GM18498 (cell line): ENCODE results near the gene MAGED4.
"Not testable (repeated sequence)": the region's sequence is repeated elsewhere in the genome, so short reads cannot be mapped to it uniquely, and the experiment has no call there.

ENCODE experiments used
- ATAC-seq: cut with Tn5 transposase; IDR thresholded peaks from one replicate; pipeline ENCODE4 v1.9.1; 2021; ENCODE audit warnings: mild to moderate bottlenecking, moderate library complexity; ENCODE audit not compliant: unreplicated experiment

Gene MAGED4, protein sequence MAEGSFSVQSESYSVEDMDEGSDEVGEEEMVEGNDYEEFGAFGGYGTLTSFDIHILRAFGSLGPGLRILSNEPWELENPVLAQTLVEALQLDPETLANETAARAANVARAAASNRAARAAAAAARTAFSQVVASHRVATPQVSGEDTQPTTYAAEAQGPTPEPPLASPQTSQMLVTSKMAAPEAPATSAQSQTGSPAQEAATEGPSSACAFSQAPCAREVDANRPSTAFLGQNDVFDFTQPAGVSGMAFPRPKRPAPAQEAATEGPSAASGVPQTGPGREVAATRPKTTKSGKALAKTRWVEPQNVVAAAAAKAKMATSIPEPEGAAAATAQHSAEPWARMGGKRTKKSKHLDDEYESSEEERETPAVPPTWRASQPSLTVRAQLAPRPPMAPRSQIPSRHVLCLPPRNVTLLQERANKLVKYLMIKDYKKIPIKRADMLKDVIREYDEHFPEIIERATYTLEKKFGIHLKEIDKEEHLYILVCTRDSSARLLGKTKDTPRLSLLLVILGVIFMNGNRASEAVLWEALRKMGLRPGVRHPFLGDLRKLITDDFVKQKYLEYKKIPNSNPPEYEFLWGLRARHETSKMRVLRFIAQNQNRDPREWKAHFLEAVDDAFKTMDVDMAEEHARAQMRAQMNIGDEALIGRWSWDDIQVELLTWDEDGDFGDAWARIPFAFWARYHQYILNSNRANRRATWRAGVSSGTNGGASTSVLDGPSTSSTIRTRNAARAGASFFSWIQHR

GRCh38 chrX:52184440-52185077 lies at the start of gene MAGED4:
MAGED4 (plus strand) TSS chrX:52184888; CDS start chrX:52185923, 1,035 bp downstream.
- ATAC-seq = not testable (repeated sequence)

DNA sequence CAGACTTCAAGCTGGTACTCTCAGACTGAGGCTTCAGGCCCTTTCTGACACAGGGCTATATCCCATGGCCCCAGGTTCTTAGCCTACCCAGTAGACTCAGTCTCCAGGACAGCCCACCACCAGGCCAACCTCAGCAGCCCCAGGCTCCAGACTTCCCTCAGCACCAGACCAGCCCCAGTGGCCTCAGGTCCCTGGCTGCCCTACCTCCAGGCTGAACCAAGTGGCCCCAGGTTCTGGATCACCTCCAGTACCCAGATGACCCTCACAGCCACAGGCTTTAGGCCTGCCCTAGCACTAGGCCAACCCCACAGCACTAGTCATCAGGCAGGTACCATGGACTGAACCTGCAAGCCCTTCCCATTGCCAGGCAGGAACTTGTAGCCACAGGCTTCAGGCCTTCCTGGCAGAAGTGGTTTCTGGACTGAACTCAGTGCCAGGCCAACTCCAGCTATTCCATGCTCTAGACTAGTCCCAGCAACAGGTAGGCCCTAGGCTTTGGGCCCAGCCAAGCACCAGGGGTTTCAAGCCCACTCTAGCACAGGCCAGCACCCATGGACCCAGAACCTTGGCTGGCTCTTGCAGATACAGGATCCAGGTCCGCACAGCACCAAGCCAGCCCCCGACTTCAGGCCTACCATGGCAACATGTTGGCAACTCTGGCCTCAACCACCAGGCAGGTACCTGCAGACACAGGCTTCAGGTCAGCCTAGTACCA lies 45.7 kb upstream of the MAGED4 start:
- no peak for ATAC-seq

GRCh38 chrX:52139545-52139895 lies 45.2 kb upstream of the MAGED4 start:
- ATAC-seq = no peak

GRCh38 chrX:52140020-52140419 lies 44.7 kb upstream of the MAGED4 start:
- no peak for ATAC-seq

DNA sequence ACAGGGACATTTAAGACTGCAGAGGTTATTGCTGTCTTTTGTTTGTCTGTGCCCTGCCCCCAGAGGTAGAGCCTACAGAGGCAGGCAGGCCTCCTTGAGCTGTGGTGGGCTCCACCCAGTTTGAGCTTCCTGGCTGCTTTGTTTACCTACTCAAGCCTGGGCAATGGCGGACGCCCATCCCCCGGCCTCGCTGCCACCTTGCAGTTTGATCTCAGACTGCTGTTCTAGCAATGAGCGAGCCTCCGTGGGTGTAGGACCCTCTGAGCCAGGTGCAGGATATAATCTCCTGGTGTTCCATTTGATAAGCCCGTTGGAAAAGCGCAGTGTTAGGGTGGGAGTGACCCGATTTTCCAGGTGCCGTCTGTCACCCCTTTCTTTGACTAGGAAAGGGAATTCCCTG lies 34.0 kb upstream of the MAGED4 start:
- ATAC-seq = not testable (repeated sequence)

DNA sequence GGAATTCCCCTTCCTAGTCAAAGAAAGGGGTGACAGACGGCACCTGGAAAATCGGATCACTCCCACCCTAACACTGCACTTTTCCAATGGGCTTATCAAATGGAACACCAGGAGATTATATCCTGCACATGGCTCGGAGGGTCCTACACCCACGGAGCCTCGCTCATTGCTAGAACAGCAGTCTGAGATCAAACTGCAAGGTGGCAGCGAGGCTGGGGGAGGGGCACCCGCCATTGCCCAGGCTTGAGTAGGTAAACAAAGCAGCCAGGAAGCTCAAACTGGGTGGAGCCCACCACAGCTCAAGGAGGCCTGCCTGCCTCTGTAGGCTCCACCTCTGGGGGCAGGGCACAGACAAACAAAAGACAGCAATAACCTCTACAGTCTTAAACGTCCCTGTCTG lies 24.5 kb upstream of the MAGED4 start:
- ATAC-seq = not testable (repeated sequence)

DNA sequence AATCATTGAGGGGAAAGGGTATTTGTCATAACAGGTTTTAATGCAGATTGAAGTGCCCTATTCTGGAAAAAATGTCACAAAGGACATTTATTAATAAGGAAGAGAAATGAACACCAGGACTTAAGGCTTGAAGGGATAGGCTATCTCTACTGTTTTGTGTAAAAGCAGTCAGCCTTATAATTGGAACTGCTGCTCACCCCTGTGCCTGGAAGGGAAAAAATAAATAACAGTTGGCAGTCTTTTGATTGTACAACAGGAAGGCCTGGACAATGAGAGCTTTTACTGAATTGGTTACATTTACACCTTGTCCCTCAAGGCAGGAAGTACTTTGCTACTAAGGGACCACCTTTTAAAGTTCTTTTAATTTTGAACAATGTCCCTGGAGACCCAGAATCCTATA lies 17.8 kb upstream of the MAGED4 start:
- ATAC-seq = no peak

GRCh38 chrX:52171055-52171454 lies 13.6 kb upstream of the MAGED4 start:
- not testable (repeated sequence) for ATAC-seq

- ATAC-seq = not testable (repeated sequence)
Measured at GRCh38 chrX:52185078-52185453, 378 bp downstream of the MAGED4 start.

DNA sequence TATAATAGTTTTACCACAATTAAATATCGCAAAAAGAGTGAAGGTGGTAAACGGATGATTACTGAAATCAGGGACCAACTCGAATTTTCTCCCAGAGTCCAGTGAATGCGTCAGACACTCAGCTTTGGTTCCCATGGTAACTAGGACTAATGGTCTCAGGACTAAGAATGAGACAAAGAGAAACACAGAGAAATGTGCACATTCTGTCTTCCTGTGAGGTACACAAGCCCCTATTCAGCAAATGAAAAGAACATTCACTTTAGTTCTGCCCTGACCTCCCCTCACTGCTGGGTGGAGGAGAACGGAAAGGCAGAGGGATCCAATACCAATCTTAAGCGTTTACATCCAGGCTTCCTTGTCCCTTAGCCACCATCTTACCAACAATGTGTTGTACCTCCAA lies 26.7 kb downstream of the MAGED4 start:
- not testable (repeated sequence) for ATAC-seq

- ATAC-seq = no peak
Measured at GRCh38 chrX:52213276-52213675, 28.6 kb downstream of the MAGED4 start.

GRCh38 chrX:52216541-52216940 lies 31.9 kb downstream of the MAGED4 start:
- ATAC-seq = no peak

- ATAC-seq = no peak
Measured at GRCh38 chrX:52217494-52218160, 32.9 kb downstream of the MAGED4 start.

- no peak for ATAC-seq
Measured at GRCh38 chrX:52220936-52221335, 36.2 kb downstream of the MAGED4 start.
